ENCODE measurements around the gene PPP1R9B. TPM values are rescaled to one million over a fixed set of nuclear protein-coding genes. Genes with fewer than 3 reads are reported as not detected.
A peak's percentile ranks its signal among the peaks of the same experiment; 100 is the strongest.

PPP1R9B gene
- 10 to 100 TPM; 28.4 to 54.9 (median 36.9) TPM for total RNA-seq

DNA sequence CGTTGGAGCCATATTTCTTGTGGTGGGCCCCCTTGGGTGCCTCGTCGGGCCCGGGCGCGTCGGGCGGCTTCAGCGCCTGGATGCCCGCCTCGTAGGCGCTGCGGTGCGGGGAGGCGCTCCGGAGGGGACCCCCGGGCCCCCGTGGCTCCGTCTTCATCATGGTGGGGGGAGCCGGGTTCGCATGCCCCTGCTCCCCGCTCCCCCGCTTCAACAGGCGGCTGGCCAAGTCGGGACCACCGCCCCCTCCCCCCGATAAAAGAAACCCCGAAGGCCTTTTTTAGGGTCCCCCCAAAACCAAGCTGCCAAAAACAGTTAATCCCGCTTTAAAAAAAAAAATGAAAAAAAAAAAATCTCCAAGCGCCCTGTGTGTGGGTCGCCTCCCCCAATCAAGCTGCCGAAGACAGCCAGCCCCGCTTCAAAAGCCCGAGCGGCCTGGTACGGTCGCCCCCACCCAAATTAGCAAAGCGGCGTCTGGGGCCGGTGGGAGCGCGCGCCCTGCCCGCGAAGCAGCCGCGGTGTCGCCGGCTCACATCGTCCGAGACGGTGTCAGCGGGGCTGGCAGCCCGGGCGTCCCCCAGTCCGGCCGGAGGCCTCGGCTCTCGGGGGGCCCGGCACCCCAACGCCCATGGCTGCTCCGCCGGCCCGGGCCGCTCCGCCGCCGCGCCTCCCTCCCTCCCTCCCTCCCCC, at the start of gene PPP1R9B:
Gene PPP1R9B (minus strand): TSS at position 324 of the 687 bp plus-strand sequence. CDS start 164 bp downstream, at position 160.
- H3K4me1 ChIP-seq = peaks cover 0 to 83% (median 38%) of the 10 kb centered on the region in 4 donors
- H3K9me3 ChIP-seq = no peaks in the 10 kb centered on the region
- H3K27me3 ChIP-seq = no peaks in the 10 kb centered on the region
- no peak for TF ChIP-seq CTCF (IDR thresholded peaks at IDR 0.05)
- no peak for TF ChIP-seq EP300 (IDR thresholded peaks at IDR 0.05)
- no peak for TF ChIP-seq POLR2A (IDR thresholded peaks at IDR 0.05)
- 0% methylated on average over 30 to 63 of the region's 69 CpGs for WGBS, 2 donors
- DNase-seq (ENCODE audit: low spot score in 2 of 2) = no peak
- peak within 1 kb of the TSS; percentile 81 to 94 (median 90) for H3K27ac ChIP-seq
- no peaks in the 10 kb centered on the region for H3K36me3 ChIP-seq
- H3K4me3 ChIP-seq = peak within 1 kb of the TSS; percentile 72 to 96 (median 93)

GRCh38 chr17:50199803-50200456, 49.5 kb upstream of the PPP1R9B start:
- peak overlapping the region; percentile 46 to 75 (median 58) for H3K4me3 ChIP-seq
- DNase-seq (ENCODE audit: low spot score in 2 of 2) = peak; percentile 90 to 92
- H3K27me3 ChIP-seq = peaks cover 0 to 10% of the 10 kb centered on the region in 2 donors
- H3K4me1 ChIP-seq = peaks cover 0 to 74% (median 23%) of the 10 kb centered on the region in 4 donors
- H3K27ac ChIP-seq = peak overlapping the region; percentile 83 to 95 (median 88)
- H3K36me3 ChIP-seq = peaks cover 3 to 31% (median 5%) of the 10 kb centered on the region in 3 donors
- WGBS, 2 donors = 4 to 11% methylated on average over 28 to 35 of the region's 36 CpGs
- peak in 1 of 2 donors; percentile 50 for TF ChIP-seq EP300 (IDR thresholded peaks at IDR 0.05)
- TF ChIP-seq CTCF (IDR thresholded peaks at IDR 0.05) = no peak
- peak in 1 of 2 donors; percentile 38 for TF ChIP-seq POLR2A (IDR thresholded peaks at IDR 0.05)
- no peaks in the 10 kb centered on the region for H3K9me3 ChIP-seq

GRCh38 chr17:50199211-50199802, 48.8 kb upstream of the PPP1R9B start:
- DNase-seq (ENCODE audit: low spot score in 2 of 2) = no peak

DNA sequence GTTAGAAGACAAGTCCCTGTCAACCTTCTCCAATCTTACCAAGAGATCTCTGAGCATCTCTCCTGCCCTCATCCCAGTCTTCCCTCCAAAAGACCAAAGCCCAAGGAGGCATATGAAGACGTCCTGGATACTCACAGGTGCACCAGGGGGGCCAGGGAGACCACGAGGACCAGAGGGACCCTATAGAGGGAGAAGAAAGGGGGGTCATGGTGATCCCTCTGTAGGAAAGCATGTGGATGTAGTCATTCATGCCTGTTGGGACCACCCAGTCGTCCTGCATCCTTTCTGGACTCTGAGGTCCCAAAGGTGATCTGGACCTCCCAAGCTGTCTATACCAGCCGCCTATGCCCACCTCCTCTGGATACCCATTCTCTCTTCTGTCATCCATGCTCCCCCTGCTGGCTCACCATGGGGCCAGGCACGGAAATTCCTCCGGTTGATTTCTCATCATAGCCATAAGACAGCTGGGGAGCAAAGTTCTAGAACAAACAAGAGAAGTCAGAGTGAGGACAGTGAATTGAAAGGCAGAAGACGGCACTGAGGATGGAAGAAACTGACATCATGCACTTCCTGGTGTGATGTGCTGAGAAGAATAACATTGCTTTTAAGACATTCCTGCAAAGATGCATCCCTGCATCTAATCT, 47.7 kb upstream of the PPP1R9B start:
- Histone ChIP-seq H3K27me3 (peaks cover 0 to 10% of the 10 kb centered on the region in 2 donors), H3K4me3 (no peak overlapping the region), H3K27ac (peak overlapping the region in 3 of 4 donors; percentile 83 to 95 (median 90)), H3K4me1 (peaks cover 0 to 57% (median 21%) of the 10 kb centered on the region in 4 donors), H3K9me3 (no peaks in the 10 kb centered on the region), H3K36me3 (peaks cover 5 to 49% (median 8%) of the 10 kb centered on the region in 3 donors)
- peak in 1 of 2 donors; percentile 86 for DNase-seq (ENCODE audit: low spot score in 2 of 2)
- WGBS, 2 donors = 16 to 21% methylated on average over 7 of the region's 7 CpGs
- peak; percentile 57 to 84 (median 67) for TF ChIP-seq CTCF (IDR thresholded peaks at IDR 0.05)
- no peak for TF ChIP-seq POLR2A (IDR thresholded peaks at IDR 0.05)
- TF ChIP-seq EP300 (IDR thresholded peaks at IDR 0.05) = peak in 1 of 2 donors; percentile 21

More at GRCh38 chr17:50199211-50199802, 48.8 kb upstream of the PPP1R9B start:
- Histone ChIP-seq H3K36me3 (peaks cover 5 to 37% (median 8%) of the 10 kb centered on the region in 3 donors), H3K4me1 (peaks cover 0 to 68% (median 23%) of the 10 kb centered on the region in 4 donors), H3K27me3 (peaks cover 0 to 10% of the 10 kb centered on the region in 2 donors), H3K9me3 (no peaks in the 10 kb centered on the region), H3K4me3 (peak overlapping the region; percentile 46 to 75 (median 58)), H3K27ac (peak overlapping the region; percentile 83 to 95 (median 88))
- TF ChIP-seq POLR2A (IDR thresholded peaks at IDR 0.05) = no peak
- TF ChIP-seq EP300 (IDR thresholded peaks at IDR 0.05) = no peak
- TF ChIP-seq CTCF (IDR thresholded peaks at IDR 0.05) = no peak
- 32 to 34% methylated on average over 27 to 31 of the region's 41 CpGs for WGBS, 2 donors

Data from tibial nerve (tissue), 4 donors.